SW 1271 (cell line): ENCODE results near the gene MIF4GD.
"Not testable (repeated sequence)": the region's sequence is repeated elsewhere in the genome, so short reads cannot be mapped to it uniquely, and the experiment has no call there.

Experiments used
- DNase-seq, 2 experiments: peaks; one replicate each; lab custom pipeline; 2025; lab: John Stamatoyannopoulos, UW

The MIF4GD gene

DNA sequence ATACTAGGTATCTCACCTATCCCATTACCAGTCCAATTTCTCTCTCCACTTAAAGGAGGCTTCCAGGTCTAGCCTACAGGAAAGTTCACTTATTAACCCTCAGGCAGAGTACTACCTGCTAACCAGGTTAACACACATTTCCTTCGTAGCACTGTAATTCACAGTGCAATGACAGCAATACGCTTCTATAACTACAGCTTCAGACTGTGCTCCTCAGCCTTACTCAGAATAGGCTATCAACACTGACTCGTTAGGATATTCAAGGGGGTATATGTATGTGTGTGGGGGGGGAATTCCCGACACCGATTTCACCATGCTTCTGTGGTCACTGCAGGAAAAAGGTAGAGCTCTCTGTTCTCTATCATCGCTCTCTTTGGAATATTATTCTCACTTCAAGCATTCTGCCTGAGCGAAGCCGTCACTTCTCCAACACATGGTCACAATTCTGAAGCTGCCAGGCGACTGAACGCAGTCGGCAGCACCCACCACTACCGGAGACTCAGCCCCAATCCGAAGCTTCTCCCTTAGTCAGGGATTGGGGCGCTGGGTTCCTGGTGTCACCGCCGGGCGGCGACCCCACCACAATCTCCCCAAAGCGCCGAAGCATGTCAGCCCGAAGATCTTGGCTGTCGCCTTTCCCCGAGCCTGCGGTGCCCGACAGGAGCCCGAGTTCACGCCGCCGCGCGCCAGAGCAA is 10.2 kb downstream of the MIF4GD start:
- DNase-seq, result no peak

DNA sequence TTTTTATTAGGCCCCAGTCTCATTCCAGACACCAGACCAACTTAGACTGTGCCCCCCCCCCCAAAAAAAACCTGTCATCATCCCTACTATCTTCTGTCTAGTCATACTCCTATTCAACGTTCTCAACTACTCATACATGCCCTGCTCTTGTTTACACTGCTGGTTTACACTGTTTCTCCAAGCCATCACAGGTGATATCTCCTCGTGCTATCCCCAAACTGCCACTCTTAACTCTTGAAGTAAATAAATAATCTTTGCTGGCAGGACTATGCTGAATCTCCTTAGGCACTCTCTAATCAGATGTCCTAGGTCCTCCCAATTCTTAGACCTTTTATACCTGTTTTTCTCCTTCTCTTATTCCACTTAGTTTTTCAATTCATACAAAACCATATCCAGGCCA is 13.8 kb downstream of the MIF4GD start:
- not testable (repeated sequence) for DNase-seq

DNA sequence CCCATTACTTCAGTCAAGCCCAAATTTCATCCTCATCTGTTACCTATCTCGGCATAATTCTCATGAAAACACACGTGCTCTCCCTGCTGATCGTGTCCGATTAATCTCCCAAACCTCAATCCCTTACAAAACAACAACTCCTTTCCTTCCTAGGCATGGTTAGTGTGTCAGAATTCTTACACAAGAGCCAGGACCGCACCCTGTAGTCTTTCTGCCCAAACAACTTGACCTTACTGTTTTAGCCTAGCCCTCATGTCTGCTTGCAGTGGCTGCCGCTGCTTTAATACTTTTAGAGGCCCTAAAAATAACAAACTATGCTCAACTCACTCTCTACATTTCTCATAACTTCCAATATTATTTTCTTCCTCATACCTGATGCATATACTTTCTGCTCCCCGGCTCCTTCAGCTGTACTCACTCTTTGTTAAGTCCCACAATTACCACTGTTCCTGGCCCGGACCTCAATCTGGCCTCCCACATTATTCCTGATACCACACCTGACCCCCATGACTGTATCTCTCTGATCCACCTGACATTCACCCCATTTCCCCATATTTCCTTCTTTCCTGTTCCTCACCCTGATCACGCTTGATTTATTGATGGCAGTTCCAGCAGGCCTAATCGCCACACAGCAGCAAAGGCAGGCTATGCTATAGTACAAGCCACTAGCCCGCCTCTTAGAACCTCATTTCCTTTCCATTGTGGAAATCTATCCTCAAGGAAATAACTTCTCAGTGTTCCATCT is 14.9 kb downstream of the MIF4GD start:
- not testable (repeated sequence) for DNase-seq

DNA sequence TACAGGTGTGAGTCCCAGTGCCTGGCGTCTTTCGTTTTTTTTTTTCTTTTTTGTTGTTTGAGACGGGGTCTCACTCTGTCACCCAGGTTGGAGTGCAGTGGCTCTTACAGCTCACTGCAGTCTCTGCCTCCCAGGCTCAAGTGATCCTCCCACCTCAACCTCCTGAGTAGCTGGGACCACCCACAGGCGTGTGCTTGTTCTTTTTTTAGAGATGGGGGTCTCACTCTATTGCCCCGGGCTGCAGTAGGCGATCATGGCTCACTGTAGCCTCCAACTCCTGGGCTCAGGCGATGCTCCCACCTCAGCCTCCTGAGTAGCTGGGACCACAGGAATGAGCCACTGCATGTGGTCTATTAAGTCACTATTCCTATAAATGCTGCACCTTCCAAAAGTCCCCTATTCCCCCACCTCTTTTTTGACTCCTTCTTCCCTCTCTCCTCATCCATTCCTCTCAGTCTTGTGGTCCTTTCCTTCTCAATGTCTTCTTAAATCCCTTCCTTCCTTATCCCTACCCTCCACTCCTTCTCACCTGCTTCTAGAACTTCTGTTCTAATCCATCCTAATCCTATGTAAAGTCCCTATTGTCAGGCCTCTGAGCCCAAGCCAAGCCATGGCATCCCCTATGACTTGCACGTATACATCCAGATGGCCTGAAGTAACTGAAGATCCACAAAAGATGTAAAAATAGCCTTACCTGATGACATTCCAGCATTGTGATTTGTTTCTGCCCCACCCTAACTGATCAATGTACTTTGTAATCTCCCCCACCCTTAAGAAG is 18.8 kb downstream of the MIF4GD start:
- no peak for DNase-seq

DNA sequence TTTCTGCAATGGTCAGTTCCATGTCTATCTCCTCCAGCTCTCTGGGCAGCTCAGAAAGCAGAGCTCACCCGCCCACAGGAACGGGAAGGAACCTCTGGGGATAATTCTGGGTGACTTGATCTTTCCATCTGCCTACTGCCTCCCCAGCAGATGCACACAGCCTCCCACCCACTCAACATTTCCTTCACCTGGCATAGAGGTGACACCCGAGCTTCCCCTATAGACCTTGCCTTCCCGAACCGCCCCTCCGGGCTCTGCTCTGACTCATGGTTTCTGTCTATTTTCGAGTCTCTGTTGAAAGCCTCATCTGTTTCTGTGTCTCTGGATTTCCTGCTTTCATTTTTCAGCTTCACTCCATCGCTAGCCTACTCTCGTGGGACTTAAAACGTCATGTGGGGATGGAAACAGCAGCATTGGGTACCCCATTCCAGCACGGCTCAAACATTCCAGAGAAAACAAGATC is 21.0 kb downstream of the MIF4GD start:
- no peak for DNase-seq

DNA sequence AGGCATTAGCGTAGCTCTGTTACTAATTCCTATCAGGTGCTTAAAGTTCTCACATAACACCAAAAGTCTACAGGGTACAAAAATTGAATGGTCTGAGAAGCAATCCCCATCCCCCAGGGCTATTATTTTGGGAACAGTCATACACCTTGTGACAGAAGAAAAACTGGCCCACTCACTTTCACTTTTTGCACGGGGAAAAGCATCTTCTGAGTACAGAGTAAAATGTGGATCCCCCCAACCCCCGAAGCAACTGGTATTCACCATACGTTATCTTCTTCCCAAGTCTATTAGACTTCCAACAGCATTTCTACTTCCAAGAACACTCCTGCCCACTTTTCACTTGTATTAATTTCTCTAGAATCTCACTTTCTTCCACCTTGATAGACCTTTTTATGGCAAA is 21.5 kb downstream of the MIF4GD start:
- no peak for DNase-seq

DNA sequence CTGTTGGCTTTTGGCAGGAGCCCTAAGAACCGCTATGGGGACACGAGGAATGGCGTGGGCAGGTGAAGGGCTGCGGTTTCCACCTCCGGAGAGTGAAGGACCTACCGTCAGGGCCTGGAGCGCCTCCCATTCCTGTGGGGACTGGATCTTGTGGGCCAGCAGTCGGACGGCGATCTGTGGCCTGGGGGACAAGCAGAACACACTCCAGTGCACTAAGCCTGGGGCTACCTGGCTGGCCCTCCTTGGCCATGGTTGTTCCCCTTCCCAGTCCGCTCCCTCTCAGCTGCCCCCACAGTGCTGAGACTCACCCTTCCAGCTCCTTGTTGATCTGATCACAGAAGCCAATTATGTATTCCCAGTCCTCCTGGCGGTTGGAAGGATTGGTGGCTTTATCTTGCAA is 24.6 kb downstream of the MIF4GD start:
- DNase-seq, result no peak

DNA sequence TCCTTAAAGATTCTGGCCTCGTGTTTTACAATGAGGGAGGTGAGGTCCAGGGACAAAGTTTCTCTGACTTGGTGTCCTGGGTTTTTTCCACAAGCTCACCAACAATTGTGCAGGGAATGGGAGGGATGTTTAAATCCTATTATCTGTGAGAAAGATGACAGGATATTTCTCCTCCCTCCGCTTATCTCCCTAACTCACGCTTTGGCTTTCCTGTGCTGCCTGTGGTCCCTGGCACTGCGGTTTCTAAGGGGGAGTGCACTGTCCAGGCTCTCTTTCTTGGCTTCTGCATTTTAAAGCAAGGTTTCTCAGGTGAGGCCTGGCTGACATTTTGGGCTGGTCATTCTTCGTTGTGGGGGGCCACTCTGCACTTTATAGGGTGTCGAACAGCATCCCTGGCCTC is 26.0 kb downstream of the MIF4GD start:
- DNase-seq, result no peak

DNA sequence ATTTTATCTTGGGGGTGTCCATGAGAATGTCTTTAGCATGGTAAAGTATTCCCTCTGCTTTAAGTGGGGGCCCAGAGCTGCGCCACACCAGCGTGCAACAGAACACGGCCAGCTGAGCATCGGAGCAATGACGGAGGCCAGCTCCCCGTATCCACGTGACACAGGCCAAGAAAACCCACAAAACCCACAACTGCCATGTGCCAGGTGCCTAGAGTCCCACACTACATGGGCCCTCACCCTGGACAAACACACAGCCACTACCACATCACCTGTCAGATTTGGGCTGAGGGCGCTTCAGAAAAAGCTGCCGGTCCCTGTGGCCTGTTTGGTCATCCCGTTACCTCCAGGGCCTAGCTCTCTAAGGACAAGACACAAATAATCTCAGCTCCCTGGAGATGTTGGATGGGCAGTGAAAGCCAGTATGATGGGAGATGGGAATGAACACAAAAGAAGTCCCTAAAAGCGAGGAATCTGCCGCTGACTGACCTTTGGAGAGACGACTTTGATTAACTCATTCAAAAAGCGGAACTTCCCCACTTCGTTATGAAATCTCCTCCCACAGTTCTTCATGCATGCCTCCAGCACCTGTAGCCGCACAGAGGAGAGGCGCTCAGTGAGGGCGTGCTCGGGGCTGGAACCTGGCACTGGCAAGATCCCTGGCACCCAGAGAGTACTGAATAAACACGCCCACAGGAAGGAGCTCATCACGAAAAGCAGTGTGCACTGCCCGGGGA is 26.7 kb downstream of the MIF4GD start:
- no peak for DNase-seq

DNA sequence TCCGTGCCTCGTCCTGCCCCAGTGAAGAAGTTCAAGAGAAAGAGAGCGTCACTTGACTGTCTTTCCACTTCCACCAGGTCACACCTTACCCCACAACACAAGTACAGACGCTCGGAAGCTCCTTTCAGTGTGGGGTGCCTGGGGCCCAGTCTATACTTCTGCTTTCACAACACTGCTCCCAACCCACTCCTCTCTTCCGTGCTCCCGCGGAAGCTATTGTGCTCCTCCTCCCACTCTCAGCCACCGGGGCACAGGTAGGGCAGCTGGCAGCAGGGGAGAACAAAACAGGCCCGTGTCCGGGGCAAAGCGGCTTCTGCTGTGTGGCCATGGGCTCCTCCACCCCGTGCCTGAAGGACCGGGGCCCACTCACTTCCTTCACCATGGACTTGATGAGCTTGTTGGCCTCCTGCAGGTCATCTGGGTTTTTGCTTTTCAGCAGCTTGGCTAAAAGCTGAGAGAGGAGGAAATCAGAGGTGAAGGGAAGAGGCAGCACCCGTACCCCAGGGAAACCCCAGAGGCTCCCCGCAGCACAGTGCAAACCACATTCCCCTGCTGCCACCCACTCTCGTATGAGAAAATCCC is 28.5 kb downstream of the MIF4GD start:
- no peak for DNase-seq

DNA sequence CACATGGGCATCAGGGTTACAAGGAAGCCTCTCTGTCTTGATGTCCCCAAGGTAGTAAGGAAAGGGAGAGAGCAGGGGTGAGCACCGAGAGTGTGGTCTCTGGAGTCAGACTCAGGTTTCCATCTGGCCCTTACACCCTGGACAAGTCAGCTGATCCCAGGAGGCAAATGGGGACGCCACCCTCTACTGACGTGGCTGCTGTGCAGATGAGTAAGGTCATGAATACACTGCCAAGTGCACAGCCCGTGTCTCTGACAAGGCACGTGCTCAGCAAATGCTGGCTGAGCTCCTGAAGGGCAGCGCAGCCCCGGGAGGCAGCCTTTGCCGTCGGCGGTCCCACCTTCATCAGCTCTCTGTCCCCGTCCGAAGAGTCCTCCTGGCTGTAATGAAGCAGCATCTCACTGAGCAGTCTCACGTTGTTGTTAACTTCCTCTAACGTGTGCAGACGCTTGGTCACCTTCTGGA is 29.0 kb downstream of the MIF4GD start:
- DNase-seq, result no peak

DNA sequence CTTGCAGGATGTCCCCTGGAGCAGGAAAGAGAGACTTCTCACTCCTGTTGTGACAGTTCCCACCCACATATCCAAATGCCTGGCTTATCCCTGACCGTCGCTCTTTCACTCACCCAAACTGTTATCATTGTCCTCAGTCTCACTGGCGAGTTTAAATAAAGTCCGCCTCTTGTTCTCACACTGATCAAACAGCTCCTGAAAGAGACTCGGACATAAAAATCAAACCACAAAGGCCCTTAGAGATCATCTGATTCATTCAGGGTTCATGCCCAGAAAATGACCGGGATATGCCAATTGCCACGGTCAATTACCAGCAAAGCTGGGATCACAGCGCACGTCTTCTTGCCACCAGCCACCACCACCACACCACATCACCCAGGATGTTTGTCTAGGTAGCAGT is 29.5 kb downstream of the MIF4GD start:
- DNase-seq, result no peak

DNA sequence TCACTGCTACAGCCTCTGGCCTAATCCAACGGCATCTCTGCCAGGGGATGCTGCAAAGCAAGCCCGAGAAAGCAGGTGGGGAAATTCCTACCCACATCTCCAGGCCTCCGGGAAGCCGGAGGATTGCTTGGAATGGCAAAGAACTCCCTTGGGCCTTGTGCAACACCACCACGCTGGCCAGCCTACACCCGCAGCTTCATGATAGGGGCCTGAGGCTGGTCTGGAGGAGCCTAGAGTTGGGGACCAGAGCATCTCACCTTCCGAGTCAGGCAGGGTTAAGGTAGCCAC is 29.9 kb downstream of the MIF4GD start:
- DNase-seq, result no peak

DNA sequence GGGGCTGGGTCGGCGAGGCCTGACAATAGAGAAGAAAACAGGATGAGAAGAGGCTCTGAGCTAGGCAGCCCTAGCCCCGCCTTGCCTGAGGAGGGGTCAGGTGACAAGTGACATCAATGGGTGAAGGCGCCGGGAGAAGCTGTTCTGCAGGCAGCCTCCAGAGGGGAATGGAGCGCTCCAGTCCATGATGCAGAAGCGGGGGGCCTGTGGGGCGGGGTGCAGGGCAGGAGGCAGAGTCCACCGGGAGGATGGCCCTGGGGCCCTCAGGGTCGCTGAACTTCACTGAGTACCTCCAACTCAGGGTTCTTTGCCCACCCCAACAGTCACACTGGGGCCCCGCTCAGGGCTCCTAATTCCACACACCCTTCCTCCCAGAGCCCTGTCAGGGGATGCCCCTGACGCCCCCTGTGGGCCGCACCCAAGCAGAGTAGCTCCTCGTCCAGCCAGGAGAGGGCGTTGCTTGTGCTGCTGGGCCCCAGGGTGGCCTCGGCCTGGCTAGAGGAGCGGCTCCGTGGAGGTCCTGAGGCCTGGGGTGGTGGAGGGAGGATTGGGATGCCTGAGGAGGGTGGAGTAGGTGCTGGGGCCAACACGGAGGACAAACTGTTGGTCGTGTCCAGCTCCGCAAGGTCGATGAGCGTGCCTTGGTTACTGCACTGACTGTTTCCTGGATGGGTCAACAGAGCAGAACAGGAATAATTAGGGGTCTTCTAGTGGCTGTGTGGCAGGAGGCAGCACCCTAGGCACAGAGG is 30.5 kb downstream of the MIF4GD start:
- peak; percentile 17 to 20 for DNase-seq

DNA sequence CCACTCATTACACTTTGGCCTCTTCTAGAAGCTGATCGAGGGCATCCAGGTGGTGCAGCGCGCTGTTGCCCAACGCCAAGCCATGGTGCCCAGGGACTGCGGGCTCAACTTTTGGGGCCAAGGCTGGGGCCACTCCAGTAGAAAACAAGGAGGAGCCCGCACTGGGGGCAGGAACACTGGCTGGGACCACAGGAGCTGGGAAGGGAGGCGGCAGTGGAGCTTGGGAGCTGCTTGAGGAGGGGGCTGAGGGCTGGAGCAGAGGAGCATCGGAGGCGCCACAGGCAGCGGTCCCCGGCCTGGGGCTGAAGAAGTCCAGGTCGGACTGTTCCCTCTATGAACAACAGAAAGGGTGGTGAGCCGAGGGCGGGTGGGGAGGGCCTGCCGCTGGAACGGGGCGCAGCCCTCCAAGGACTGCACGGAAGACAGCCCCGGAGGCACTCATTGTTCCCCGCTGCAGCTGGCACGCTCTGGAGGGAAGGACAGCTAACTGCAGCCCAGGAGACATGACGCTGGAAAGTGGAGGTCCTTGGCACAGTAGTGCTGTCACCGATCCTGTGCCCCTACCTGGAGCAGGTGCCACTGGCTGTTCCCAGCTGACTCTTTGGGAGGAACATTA is 31.1 kb downstream of the MIF4GD start:
- no peak for DNase-seq

DNA sequence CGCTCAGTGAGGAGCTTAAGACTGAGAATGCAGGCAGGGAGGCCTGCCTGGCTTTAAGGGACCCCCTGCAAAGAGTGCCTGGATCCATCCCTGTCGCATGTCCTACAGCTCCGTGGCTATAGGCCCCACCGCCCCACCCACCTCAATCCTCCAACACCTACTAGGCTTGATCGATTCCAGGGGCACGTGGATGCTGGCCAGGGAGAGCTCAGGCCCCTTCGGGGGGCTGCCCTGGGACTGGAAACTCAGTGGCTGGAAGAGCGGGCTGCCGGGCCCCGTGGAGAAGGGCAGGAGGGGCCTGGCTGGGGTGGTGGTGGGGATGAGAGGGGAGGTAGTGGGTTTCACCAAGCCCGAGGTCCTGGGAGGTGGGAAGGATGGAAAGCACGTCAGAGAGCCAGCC is 31.8 kb downstream of the MIF4GD start:
- no peak for DNase-seq

DNA sequence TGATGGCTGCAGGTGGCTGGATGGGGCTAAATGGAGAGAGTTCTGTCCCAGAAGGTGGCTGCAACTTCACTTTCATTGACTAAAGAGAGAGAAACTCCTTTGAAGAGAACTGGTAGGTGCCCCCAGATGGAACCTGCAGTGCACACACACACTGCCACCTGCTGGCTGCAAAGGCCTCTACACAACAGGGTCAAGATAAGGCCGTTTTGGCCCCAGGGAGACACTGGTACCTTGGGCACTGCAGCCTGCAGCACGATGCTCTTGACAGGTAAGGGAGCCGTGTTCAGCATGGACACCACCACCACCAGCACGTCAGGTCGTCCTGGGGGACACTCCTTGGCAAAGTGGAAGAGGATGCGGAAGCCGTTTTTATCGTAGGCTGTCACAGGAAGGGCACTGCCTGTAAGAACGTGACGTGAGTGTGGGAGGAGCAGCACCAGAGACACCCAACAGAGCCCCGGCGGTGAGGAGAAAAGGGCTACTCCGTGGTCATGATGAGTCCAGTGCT is 32.3 kb downstream of the MIF4GD start:
- peak; percentile 8 to 61 for DNase-seq

DNA sequence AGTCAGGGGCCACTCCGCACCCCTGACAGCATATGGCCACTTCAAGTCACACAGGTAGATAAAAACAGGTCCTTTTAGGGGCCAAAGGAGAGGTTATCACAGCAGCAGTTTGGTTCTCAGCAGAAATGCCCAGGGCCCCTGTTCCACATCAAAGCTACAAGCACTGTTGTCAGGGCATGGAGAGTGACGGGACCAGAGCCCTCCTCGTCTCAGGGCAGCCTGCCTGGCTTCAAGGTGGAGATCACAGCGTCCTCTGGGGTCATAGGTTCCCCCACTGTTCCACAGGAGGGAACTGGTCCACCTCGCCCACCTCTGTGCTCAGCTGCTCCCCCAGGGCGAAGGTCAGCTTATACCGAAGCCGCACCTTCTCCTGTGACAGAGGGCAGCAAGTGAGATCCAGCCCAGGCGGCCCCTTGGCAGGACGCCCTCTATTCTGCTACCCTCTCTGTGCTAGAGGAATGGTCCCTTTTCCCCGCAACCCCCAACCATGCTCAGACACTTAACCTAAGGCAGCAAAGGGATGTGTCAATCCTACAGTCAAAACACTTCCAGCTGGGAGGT is 32.9 kb downstream of the MIF4GD start:
- DNase-seq, result no peak

DNA sequence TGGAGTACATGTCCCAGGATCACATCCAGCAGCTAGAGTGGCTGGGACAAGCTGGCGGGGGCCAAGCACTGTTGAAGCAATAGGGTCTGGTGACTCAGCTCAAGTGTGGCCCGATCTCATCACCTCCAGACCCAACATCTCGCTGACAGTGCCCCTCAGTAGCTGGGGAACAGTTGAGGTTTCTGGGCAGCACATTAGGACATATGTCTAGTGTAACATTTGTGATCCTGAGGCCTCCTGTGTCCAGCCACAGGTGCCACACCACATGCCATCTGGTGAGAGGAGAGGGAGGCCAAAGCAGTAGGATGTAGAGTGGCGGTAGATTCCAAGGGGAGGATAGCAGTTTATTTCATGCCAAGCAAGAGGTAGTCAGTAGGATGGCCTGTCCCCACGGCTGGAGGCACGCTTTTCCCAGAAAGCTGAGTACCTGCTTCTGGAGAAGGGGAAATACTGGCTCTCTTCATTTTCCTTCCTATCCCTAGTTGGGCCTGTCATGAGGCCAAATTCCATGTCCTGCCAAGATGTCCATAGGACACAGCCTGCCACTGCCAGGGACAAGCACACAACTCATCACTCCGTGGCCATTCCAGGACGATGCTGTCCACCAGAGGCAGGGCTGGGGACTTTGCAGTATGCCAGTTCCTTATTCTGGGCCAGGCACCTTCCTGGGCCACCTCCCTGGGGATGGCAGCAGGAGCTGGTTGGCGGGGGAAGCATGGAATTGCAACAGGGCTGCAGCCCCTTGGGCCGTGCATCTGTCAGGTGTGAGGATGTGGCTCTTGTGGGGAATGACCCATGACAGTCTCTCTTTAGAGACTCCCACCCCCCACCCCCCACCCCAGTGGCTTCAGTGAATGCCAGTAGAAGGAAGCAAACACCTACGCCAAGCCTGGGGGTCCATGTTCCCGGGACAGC is 33.7 kb downstream of the MIF4GD start:
- no peak for DNase-seq
